HG03097 (cell line): ENCODE measurements around the gene CA10.

ENCODE experiments used
- ATAC-seq: cut with Tn5 transposase; IDR thresholded peaks from one replicate; pipeline ENCODE4 v1.9.1; 2021; ENCODE audit not compliant: unreplicated experiment, low FRiP score

The CA10 gene

DNA sequence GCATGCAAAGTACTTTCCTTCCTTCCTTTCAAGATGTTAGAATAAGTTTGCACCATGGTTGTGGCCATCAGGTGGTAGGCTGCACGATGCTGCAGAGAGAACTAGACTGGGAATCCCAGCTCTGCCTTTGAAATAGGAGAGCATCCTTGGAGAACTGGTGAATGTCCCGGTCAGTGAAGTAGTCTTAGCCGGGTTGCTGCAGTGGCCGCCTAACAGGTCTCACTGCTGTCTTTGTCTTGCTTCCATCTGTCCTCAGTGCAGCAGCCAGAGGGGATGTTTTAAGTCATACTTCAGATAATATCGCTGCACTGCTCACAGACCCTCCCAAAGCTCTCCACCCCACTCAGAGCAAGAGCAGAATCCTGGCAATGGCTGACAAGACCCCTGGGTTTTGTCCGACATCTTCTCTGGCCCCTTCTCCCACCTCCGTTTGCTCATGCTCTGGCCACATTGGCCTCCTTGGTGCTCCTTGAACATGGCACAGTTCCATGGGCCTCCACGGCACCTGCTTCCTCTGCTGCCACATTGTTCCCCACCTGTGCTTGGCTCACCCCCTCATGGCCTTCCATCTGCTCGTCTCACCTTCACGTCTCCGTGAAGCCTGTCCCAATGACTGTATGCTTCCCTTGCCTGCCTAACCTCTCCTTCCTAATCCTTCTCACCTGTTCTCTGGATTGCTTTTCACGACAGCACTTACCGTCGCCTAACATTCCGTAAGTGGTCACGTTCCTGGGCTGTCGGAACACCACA lies 458.3 kb downstream of the CA10 start:
- ATAC-seq: no peak

DNA sequence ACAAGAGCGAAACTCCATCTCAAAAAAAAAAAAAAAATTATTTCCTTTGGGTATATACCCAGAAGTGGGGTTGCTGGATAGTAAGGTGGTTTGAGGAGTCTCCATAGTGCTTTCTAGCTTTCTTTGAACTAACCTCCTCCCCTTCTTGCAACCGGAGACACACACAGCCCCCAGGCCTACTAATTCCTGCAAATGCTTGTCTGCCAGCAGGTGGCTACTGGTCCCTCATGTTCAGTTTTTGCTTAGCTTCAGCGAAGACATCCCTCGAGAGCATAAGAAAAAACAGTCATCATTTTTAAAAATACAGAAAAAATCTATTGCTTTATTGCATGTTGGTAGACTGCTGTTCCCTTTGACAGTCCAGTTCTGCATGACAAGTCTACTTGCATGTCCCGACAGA lies 459.2 kb downstream of the CA10 start:
- no peak for ATAC-seq

DNA sequence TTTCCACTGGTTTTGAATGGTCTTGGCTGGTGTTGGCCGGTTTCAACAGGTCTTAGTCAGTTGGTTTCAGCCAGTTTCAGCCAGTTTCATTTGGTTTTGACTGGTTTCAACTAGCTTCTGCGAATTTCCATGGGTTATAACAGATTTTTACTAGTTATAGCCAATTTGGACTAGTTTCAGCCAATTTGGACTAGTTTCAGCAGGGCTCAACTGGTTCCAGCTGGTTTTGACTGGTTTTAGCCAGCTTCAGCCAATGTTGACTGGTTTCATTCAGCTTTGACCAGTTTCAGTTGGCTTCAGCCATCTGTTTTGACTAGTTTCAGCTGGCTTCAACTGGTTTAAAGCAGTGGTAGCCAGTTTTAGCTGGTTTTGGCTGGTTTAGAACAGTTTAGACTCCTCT lies 465.6 kb downstream of the CA10 start:
- ATAC-seq: no peak

DNA sequence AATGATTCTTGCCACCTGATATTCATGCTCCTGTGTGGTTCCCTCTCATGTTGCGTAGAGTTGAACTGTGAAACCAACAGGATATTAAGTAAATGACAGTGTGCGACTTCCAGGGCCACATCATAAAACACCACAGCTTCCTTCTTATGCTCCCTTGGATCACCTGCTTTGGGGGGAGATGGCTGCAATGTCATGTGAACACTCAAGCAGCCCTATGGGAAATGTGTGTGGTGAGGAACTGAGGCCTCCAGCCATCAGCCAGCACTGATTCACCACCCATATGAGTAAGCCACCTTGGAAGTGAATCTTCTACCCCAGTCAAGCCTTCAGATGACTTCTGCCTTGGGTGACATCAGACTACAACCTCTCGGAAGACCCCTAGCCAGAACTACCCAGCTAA lies 470.6 kb downstream of the CA10 start:
- no peak for ATAC-seq

DNA sequence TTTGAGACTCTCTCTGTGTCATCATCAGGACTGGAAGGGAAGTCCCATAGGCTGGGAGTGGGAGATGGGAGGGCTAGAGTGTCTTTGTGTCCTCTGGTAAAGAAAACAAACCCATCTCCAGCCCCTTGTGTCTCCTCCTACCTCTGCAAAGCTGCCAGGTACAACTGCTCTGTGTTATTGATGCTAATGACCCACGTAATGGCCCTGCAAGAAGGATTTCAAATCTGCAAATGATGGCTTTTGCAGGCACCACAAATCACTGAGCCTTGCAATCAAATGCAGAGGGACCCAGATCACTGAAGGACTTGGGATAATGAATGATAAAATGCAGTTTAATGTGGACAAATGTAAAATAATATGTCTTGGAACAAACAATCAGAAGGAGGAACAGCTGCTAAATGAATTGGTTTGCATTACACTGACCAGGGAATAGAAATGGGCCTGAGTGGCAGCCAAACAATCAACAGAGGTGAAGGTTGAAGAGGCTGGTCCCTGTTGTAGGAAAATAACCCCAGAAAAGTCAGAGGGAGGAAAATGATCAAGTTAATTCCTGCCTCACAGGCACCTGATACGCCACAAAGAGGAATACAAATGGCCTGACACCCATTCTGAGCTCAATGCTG lies 473.1 kb downstream of the CA10 start:
- no peak for ATAC-seq

DNA sequence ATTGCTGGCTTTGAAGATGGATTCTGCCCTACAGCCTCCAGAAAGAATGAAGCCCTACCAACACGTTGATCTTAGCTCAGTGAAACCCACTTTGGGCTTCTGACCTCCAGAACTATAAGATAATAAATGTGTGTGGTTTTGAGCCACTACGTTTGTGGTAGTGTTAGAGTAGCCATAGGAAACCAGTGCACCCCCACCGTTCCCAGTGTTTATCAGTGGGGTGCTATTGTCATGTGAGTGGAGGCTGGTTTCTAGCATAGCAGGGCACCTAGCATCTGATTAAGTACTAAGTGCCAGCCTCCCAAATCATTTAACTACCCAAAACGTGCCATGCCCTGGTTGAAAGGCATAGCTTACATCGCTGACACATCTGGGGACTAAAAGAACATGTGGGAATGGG lies 474.3 kb downstream of the CA10 start:
- no peak for ATAC-seq

DNA sequence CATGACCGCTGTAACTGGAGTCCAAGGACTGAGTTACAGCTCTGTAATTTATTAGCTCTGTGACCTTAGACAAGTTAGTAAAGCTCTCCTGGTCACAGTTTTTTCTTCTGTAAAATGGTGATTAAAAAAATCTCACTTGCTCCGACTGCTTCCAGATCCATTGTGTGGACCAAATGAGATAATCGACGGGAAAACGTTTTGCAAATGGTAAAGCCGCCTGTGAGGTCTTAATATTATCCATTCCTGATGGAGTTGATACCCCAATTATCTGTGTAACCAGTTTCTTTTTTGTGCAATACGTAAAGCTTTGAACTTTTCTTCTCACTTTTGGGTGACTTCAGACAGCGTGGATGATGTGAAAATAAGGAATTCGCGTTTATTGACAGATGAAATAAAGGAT lies 475.2 kb downstream of the CA10 start:
- no peak for ATAC-seq

DNA sequence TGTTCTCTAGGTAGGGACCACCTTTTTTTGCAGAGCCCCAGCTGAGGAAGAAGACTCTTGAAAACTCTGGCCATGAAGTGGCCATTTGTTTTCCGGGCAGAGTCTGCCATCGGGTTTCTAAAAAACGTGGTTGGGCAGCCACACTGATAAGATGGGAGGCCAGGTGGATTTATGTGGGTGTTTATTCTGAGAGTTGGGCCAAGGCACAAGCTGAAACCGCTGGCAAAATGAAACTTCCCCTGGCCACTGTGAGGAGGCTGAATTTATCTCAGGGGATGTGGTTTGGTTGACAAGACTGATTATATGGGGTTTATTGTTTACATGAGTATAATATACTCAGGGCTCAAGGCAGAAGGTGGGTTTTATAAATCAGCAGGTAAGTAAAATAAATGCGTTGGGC lies 476.4 kb downstream of the CA10 start:
- ATAC-seq: no peak

DNA sequence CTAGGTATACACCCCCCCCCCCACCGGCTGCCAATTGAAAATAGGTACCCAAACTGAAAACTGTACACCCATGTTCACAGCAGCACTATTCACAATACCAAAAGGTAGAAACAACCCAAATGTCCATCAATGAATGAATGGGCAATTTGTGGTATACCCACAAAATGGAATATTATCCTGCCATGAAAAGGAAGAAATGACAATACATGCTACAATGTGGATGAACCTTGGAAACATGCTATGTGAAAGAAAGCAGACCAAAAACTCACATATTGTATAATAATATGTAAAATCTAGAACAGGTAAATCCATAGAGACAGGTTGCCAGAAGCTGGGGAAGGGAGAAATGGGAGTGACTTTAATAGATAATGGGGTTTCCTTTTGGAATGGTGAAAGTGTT lies 480.6 kb downstream of the CA10 start:
- no peak for ATAC-seq

DNA sequence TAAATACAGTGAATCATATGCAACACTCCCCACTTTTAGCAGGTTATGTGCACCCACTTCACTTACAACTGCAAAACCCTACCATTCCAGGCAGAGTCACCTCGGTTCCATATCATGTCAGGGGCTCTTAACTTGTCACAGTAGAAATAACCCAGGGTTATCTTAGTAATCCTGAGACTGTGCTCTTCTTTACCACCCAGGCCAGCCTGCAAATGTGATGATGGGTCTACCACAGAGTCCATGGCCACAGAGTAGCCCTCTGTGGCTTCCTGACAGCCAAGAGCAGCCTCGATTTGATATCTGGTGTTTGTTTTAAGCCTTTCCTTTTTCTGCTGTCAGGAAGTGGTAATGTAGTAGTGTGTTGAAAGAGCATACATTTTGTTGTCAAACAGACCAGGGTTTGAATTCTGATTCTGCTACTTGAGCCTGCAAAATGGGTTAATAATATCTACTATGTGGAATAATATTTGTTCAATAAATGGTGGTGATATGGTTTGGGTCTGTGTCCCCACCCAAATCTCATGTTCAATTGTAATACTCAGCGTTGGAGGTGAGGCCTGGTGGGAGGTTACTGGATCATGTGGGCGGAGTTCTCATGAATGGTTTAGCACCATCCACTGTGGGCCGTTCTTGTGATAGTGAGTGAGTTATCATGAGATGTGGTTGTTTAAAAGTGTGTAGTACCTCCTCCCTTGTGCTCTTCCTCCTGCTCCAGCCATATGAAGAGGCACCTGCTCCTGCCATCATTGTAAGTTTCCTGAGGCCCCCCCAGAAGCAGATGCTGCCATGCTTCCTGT lies 481.6 kb downstream of the CA10 start:
- no peak for ATAC-seq

DNA sequence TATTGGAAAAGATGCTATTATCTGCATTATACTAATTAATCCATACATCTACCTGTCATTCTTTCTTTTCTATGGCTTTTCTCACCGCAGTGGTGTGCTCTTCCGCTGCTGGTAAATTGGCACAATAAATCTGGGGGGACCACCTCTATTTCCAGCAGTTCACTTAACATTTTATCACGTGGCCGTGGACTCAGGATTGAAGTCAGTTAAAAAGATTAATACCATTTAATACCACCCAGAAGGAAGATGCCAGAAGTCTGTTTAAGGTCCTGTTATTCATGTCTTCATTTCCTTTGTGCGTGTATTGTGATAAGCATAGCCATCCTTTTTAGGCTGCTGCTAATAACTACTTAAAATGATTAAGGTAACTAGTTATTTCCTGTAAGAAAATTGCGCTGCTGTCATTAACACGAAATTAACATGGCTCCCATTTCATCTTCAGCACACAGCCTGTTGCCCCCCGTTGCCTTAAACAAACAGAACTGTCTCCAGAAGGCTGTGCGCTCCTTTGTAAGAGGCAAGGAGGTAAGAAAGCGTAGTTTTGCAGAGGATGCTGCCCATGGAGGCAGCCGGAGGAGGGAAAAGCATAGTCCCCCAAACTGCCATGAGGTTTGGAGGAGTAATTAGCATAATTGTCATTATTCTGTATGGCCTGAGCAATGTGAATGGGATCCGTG lies 483.8 kb downstream of the CA10 start:
- ATAC-seq: no peak

DNA sequence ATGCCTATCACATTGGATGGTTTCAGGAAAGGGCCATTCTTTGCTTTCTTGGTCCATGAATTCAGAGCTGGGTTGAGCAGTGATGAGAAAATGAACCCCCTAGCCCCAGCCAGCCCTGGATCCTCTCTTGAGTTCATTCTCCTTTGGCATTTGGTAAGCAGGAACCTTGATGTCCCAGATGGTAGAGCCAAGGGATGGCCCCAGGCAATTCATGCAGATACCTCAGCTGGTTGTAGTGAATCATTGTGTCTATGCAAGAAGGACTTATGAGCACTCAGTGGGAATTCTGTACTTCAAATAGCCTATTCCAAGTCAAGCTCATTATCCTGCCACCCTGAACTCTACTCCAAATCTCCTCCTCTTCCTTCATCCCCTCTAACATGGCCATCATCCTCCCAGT lies 485.4 kb downstream of the CA10 start:
- ATAC-seq: no peak

DNA sequence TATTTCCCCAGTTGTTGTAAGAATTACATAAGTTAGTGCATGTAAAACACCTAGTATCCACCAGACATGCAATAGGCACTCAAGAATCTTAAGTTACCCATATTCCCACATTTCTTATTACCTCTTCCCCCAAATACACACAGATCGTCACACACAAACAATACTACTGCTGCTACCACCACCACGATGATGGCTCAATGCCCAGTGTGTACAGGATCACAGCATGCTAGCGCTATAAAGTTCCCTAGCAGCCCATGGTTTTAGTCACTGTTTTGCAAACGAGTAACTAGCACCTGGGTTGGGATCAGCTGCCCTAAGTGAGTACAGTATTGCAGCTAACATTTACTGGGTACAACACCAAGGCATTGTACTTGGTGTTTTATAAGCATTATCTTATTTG lies 486.4 kb downstream of the CA10 start:
- ATAC-seq: no peak

DNA sequence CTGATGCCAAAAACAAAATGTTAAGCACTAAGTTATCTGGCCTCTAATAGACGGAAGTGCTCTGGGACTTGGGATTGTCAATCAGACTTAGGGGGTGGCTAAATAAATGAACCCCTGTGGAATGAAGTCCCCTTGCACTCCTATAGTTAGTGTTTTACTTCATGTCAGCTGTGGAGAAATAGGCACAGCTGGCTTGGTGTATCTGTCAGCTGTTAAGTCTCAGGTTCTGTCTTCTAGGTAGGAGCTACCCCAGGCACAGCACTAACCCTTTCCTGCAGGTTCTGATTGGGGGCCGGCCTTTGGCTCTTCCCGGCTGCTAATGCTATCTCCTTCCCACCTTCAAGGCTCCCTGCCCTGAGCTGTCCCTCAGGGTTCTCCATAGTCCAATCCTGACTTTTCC lies 487.6 kb downstream of the CA10 start:
- no peak for ATAC-seq

DNA sequence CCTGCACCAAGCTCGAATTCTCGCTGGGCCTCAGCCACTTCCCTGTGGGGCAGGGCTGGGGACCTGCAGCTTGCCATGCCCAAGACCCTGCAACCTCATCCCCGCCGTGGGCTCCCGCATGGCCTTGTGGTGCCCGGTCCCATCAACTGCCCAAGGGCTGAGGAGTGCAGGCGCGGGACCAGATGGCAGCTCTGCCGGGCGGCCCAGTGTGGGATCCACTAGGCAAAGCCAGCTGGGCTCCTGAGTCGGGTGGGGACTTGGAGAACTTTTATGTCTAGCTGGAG lies 489.6 kb downstream of the CA10 start:
- no peak for ATAC-seq

DNA sequence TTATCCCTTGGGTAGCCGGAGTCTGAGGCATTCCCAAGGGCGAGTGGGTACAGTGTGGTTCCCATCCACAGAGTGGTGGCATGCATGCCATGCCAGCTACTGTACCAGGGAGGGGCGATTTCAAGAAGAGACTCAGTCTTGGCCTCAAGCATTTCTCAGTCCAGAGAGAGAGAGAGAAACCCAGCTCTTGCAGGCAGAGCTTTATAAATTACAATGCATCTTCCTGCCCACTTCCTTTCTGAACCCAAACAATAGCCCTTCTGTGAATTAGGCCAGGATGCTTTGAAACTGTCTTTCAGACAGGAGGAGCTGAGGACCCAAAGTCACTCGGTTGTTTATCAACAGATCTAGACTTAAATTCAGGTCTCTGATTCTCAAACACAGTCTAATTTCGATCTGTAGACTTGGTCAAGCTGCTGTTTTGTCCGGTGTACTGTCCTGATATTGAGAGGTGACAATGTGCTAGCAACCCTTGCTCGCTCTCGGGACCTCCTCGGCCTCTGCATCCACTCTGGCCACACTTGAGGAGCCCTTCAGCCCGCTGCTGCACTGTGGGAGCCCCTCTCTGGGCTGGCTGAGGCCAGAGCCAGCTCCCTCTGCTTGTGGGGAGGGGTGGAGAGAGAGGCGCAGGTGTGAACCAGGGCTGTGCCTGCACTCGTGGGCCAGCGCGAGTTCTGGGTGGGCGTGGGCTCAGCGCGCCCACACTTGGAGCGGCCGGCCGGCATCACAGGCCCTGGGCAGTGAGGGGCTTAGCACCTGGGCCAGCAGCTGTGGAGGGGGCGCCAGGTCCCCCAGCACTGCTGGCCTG lies 490.2 kb downstream of the CA10 start:
- no peak for ATAC-seq

DNA sequence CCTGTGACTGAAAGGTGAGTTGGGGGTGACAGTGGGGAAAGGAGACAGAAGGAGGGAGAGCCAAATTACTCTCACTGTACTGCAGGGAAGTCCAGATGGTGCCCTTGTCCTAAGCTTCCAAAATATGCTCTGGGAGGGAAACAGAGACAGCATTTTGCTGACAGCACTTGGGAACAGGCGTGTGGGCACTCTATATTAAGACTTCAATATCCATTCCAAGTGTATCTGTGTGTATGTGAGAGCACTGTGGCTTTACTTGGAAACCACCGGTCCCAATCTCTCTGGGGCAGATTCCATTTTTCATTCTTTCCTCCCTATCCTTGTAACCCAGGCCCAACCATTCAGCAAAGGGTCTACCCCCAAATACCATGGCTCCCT lies 490.8 kb downstream of the CA10 start:
- no peak for ATAC-seq

DNA sequence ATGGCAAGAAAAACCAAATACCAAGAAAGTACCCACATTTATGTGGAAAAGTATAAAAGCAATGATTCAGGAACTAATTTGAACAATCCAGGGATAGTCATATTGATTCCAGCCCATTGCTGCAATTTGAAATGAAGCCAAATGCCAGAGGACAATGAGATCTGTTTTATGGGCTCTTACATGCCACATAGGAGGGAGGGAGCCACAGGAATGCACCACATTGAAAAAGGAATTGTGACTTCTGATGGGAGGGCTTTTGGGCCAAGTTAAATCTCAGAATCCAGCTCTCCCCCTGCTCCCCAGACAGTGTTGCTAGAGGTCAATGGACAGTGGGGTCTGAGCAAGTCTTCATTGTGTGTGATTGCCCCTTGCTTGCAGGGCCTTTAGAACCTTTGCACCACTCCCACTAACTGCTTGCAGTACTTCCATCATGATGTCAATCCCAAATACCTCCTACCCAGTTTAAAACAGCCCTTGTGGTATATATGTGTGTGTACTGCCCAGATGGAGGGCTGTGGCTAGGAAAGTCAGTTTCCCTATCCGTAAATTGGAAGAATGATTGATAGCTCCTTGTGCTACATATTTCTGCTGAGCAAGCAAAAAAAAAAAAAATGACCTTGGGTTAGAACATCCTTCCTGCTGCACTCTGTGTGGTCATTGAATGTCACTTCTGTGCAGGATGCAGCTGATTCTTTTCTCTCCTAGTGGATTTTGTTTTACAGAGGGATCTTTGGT lies 491.4 kb downstream of the CA10 start:
- no peak for ATAC-seq

DNA sequence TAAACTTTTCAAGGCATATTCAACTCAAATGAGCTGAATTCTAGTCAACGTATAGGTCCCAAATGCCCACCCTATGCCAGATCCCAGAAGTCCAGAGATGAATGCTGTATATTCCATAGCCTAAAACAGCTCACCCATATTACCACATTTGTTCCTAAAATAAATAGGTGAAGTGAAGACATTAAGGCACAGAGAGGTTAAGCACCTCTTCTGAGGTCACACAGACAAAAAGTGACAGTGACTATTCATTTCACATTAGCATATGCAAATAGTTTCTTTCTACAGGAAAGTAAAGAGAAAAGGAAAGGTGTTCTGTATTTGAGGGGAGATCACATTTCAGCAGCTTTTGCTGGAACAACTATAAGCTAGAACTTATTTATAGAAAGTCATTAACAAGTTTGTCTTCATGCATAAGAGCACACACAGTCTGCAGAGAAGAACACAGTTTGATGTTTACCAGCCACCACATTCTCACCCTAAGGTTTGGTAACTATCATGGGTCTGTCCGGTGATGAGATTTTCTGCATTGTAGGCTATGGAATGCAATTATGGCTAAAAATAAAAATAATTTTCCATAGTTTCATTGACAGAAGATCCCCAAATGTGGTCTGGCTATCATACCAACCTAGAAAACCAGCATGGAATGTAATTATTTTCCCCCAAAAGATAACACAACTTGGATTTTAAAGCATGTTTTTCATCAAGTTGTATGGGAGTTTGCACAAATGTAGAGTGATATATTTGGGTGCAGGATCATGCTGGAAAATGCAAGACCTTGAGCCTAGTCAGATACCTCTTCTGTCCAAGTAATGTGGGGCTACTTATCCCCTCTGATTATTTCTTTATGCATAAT lies 496.1 kb downstream of the CA10 start:
- no peak for ATAC-seq
